ENCODE measurements around the gene ADAM11.

The ADAM11 gene

DNA sequence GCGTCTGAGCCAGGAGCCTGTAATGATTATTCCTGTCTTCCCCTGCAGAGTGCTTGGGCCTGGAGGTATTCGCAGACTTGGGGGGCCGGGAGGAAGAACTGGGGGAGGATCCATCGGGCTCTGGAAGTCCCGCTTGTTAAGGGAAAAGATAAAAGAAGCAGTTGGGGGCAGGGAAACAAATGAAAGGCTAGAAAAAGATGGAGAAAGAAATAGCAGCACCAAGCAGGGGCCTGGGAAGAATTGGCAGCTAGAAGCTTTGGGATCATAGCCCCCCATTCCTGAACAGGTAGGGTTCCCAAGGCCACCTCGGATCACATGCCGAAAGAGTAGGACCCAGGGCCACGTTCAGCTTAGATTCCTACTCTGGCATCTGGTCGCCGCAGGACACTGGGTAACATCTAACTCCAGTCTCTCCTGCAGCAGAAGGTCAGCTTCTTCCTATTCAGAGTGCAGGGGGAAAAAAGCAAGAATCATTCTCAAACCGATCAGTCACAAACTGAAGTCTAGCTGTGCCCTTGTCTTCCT, 23.6 kb downstream of the ADAM11 start:
- Histone ChIP-seq H3K27me3 (replicated peaks; ENCODE audit: control insufficient read depth, insufficient read depth, low read length, poor library complexity, severe bottlenecking) (no peaks in the 10 kb centered on the region), H3K9me3 (ENCODE audit: control insufficient read depth, low read length) (no peaks in the 10 kb centered on the region), H3K36me3 (ENCODE audit: control insufficient read depth, insufficient read depth, low read length) (no peaks in the 10 kb centered on the region), H3K4me1 (ENCODE audit: control insufficient read depth, insufficient read depth, low read length, poor library complexity, severe bottlenecking) (peaks cover 8% of the 10 kb centered on the region), H3K4me3 (ENCODE audit: insufficient read depth, low read depth, low read length, poor library complexity, severe bottlenecking) (no peak overlapping the region), H3K27ac (ENCODE audit: insufficient read depth, low read length, poor library complexity, severe bottlenecking) (no peak overlapping the region)
- DNase-seq: no peak

DNA sequence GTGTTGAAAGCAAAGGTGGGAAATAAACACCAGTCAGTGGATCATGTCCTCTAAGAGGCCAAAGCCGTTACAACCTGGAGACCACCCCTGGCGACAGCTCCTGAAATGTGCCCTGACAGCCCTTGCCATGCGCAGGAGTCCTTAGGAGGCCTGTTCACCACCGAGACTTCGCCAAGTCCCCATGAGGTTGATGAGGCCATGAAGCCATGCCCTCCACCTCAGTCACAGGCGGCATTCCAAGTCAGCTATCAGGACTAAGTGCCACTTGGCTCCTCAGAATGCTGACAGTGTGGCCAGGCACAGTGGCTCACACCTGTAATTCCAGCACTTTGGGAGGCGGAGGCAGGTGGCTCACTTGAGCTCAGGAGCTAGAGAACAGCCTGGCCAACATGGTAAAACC, 27.1 kb downstream of the ADAM11 start:
- Histone ChIP-seq H3K4me1 (ENCODE audit: control insufficient read depth, insufficient read depth, low read length, poor library complexity, severe bottlenecking) (no peaks in the 10 kb centered on the region), H3K27me3 (replicated peaks; ENCODE audit: control insufficient read depth, insufficient read depth, low read length, poor library complexity, severe bottlenecking) (no peaks in the 10 kb centered on the region), H3K36me3 (ENCODE audit: control insufficient read depth, insufficient read depth, low read length) (no peaks in the 10 kb centered on the region), H3K27ac (ENCODE audit: insufficient read depth, low read length, poor library complexity, severe bottlenecking) (no peak overlapping the region), H3K4me3 (ENCODE audit: insufficient read depth, low read depth, low read length, poor library complexity, severe bottlenecking) (no peak overlapping the region), H3K9me3 (ENCODE audit: control insufficient read depth, low read length) (no peaks in the 10 kb centered on the region)
- DNase-seq: no peak

DNA sequence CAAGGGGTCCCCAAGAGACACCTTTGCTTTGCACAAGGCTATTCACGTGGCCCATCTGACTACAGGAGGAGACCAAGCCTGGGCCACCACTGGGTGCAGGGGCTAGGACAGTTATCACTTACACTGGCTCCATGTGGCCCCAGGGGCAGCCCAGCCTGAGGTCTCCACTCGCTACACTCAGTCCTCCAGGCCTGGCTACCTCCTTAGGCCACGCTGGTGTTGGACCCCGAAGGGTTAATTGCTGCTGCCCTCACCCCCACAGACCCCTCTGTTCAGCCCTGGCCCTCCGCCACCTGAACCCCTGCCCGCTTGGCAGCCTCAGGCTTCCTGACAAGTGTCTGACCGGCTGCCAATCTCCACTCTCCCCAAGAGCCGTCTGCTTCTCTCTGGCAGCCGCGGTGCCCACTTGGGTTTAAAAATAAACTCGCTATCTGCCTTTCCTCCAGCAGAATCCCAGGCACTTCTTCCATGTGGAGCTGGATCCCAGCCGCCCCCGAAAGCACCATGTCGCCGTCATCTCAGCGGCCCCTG, 27.8 kb downstream of the ADAM11 start:
- no peak overlapping the region for H3K4me3 ChIP-seq (ENCODE audit: insufficient read depth, low read depth, low read length, poor library complexity, severe bottlenecking)
- DNase-seq: no peak
- no peaks in the 10 kb centered on the region for H3K36me3 ChIP-seq (ENCODE audit: control insufficient read depth, insufficient read depth, low read length)
- H3K27ac ChIP-seq (ENCODE audit: insufficient read depth, low read length, poor library complexity, severe bottlenecking): no peak overlapping the region
- no peaks in the 10 kb centered on the region for H3K27me3 ChIP-seq (replicated peaks; ENCODE audit: control insufficient read depth, insufficient read depth, low read length, poor library complexity, severe bottlenecking)
- H3K9me3 ChIP-seq (ENCODE audit: control insufficient read depth, low read length): no peaks in the 10 kb centered on the region
- H3K4me1 ChIP-seq (ENCODE audit: control insufficient read depth, insufficient read depth, low read length, poor library complexity, severe bottlenecking): no peaks in the 10 kb centered on the region

DNA sequence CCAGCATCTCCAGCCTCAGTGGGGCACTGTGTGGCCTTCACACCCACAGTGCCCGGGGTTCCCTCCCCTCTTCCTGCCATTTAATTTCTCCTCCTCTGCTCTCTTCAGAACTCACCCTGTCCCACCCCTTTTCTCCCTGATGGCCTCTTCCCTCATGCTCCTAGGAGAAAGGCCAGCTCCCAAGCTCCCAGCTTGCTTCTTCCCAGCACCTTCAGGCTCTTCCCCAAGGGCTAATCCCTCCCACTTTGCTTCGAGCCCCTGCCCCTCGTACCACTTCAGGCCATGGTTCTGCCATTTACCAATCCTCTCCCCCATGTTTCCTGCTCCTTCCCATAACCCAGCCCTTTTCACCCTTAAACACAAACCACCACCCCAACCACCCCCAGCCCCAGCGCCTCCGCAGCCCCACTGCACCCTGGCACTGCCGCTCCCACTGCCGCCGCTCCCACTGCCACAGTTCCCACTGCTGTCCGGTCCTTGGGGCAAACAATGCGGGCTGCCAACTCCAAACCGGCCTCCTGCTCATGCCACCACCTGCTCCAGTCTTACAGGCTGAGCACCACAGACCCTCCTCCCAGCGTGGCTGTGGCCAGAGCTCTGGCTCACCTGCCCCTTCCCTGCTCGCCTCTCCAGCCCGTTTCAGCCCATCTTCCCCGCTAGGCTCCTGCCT, 28.6 kb downstream of the ADAM11 start:
- DNase-seq: no peak
- Histone ChIP-seq H3K4me3 (ENCODE audit: insufficient read depth, low read depth, low read length, poor library complexity, severe bottlenecking) (no peak overlapping the region), H3K36me3 (ENCODE audit: control insufficient read depth, insufficient read depth, low read length) (no peaks in the 10 kb centered on the region), H3K4me1 (ENCODE audit: control insufficient read depth, insufficient read depth, low read length, poor library complexity, severe bottlenecking) (no peaks in the 10 kb centered on the region), H3K27ac (ENCODE audit: insufficient read depth, low read length, poor library complexity, severe bottlenecking) (no peak overlapping the region), H3K9me3 (ENCODE audit: control insufficient read depth, low read length) (no peaks in the 10 kb centered on the region), H3K27me3 (replicated peaks; ENCODE audit: control insufficient read depth, insufficient read depth, low read length, poor library complexity, severe bottlenecking) (no peaks in the 10 kb centered on the region)

DNA sequence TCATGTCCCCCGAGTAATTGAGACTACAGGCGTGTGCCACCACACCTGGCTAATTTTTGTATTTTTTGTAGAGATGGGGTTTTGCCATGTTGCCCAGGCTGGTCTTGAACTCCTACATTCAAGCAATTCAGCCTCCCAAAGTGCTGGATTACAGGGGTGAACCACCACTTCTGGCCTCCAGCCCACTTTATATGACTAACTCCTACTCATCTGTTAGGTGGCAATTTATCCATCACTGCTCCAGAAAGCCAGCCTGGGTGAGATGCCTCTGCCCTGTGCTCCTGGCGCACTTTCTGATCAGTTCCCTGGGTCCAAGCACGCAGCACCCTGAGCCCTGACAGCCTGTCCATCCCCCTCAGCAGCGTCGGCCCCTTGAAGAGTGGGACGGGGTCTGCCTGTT, 29.4 kb downstream of the ADAM11 start:
- no peak for DNase-seq
- H3K27me3 ChIP-seq (replicated peaks; ENCODE audit: control insufficient read depth, insufficient read depth, low read length, poor library complexity, severe bottlenecking): no peaks in the 10 kb centered on the region
- no peaks in the 10 kb centered on the region for H3K36me3 ChIP-seq (ENCODE audit: control insufficient read depth, insufficient read depth, low read length)
- H3K4me3 ChIP-seq (ENCODE audit: insufficient read depth, low read depth, low read length, poor library complexity, severe bottlenecking): no peak overlapping the region
- no peaks in the 10 kb centered on the region for H3K4me1 ChIP-seq (ENCODE audit: control insufficient read depth, insufficient read depth, low read length, poor library complexity, severe bottlenecking)
- H3K27ac ChIP-seq (ENCODE audit: insufficient read depth, low read length, poor library complexity, severe bottlenecking): no peak overlapping the region
- H3K9me3 ChIP-seq (ENCODE audit: control insufficient read depth, low read length): no peaks in the 10 kb centered on the region

DNA sequence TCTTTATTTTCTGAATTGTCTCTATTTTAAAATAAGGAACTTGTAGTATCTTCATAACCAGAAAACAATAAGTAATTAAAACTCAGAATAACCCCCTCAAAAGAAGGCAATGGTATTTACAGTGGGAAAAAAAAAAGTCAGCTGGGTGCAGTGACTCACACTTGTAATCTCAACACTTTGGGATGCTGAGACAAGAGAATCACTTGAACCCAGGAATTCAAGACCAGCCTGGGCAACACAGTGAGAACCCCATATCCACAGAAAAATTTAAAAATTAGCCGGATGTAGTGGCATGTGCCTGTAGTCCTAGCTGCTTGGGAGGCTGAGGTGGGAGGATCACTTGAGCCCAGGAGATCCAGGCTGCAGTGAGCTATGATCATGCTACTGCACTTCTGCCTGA, 33.5 kb downstream of the ADAM11 start:
- Histone ChIP-seq H3K4me3 (ENCODE audit: insufficient read depth, low read depth, low read length, poor library complexity, severe bottlenecking) (no peak overlapping the region), H3K27me3 (replicated peaks; ENCODE audit: control insufficient read depth, insufficient read depth, low read length, poor library complexity, severe bottlenecking) (no peaks in the 10 kb centered on the region), H3K27ac (ENCODE audit: insufficient read depth, low read length, poor library complexity, severe bottlenecking) (no peak overlapping the region), H3K36me3 (ENCODE audit: control insufficient read depth, insufficient read depth, low read length) (no peaks in the 10 kb centered on the region), H3K4me1 (ENCODE audit: control insufficient read depth, insufficient read depth, low read length, poor library complexity, severe bottlenecking) (no peaks in the 10 kb centered on the region), H3K9me3 (ENCODE audit: control insufficient read depth, low read length) (no peaks in the 10 kb centered on the region)
- no peak for DNase-seq

DNA sequence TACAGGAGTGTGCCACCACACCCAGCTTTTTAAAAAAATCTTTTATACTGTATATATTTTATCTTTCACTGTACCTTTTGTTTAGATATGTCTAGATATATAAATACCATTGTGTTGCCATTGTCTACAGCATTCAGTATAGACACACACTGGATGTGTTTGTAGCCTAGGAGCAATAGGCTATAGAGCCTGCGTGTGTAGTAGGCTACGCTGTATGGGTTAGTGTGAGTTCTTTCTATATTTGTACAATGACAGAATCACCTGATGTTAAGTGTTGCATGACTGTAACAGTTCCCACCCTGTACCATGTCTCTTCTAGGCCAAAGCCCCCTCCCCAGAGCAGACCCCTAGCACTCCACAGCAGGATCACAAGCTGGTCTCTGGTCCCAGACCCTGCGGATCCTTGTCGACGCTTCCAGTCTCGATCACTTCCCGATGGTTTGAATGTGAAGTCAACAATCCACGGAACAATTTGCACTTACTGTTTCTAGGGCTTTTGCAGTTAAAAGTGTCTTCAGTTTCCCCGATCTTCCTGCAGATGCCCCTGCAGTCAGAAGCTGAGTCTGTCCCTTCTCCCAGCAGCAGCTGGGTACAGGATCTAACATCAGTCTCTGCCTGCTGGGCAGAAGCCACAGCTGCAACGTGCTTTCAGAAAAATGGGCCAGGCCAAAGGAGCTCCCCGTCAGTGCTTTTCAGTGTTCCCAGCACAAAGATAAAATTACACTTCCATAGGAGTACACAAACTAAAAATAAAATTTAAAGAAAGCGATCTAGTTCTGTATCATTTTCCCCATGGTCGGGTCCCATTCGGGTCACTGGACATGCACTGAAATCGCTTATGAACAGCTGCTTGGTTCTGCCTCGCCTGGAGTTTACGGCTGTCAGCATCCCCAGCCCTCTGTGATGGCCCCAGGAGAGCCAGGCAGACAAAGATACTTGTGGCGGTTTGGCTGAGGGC, 35.4 kb downstream of the ADAM11 start:
- Histone ChIP-seq H3K36me3 (ENCODE audit: control insufficient read depth, insufficient read depth, low read length) (no peaks in the 10 kb centered on the region), H3K4me1 (ENCODE audit: control insufficient read depth, insufficient read depth, low read length, poor library complexity, severe bottlenecking) (no peaks in the 10 kb centered on the region), H3K27ac (ENCODE audit: insufficient read depth, low read length, poor library complexity, severe bottlenecking) (no peak overlapping the region), H3K4me3 (ENCODE audit: insufficient read depth, low read depth, low read length, poor library complexity, severe bottlenecking) (no peak overlapping the region), H3K9me3 (ENCODE audit: control insufficient read depth, low read length) (no peaks in the 10 kb centered on the region), H3K27me3 (replicated peaks; ENCODE audit: control insufficient read depth, insufficient read depth, low read length, poor library complexity, severe bottlenecking) (no peaks in the 10 kb centered on the region)
- no peak for DNase-seq

DNA sequence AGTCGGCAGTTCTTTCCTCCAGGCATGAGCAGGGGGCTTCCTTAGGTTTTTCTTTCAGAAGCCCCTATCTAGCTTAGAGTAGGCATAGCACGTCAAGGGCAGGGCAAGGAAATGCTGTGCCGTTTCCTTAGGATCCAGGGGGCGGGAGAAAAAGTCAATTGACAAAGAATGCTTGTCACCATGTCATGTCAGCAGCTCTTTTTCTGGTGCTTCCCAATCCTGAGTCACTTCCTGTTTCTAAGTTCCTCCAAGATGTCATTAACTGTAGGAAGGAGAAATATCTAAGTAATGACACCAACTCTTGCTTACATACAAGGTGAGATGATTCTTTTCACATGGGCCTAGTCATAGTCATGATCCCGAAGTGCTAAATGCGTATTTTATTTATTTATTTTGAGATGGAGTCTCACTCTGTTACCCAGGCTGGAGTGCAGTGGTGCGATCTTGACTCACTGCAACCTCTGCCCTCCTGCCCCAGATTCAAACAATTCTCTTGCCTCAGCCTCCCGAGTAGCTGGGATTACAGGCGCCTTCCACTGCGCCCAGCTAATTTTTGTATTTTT, 36.1 kb downstream of the ADAM11 start:
- Histone ChIP-seq H3K36me3 (ENCODE audit: control insufficient read depth, insufficient read depth, low read length) (no peaks in the 10 kb centered on the region), H3K4me1 (ENCODE audit: control insufficient read depth, insufficient read depth, low read length, poor library complexity, severe bottlenecking) (no peaks in the 10 kb centered on the region), H3K27me3 (replicated peaks; ENCODE audit: control insufficient read depth, insufficient read depth, low read length, poor library complexity, severe bottlenecking) (no peaks in the 10 kb centered on the region), H3K27ac (ENCODE audit: insufficient read depth, low read length, poor library complexity, severe bottlenecking) (no peak overlapping the region), H3K4me3 (ENCODE audit: insufficient read depth, low read depth, low read length, poor library complexity, severe bottlenecking) (no peak overlapping the region), H3K9me3 (ENCODE audit: control insufficient read depth, low read length) (no peaks in the 10 kb centered on the region)
- DNase-seq: no peak

DNA sequence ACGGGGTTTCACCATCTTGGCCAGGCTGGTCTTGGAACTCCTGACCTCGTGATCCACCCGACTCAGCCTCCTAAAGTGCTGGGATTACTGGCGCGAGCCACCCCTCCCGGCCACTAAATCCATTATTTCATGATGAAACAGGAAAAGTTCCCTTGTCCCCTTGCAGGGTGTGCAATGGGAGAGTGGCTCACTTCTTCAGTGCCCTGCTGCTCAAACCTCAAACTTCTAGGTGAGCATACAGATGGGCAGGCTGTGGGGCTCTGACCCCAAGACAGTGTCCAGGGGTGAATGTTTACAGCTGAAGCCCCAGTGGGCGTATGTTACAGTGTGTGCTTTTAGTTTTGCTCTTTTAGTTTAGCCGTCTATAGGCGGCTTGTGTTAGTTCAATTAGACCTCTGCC, 36.6 kb downstream of the ADAM11 start:
- no peak for DNase-seq
- Histone ChIP-seq H3K4me1 (ENCODE audit: control insufficient read depth, insufficient read depth, low read length, poor library complexity, severe bottlenecking) (no peaks in the 10 kb centered on the region), H3K36me3 (ENCODE audit: control insufficient read depth, insufficient read depth, low read length) (no peaks in the 10 kb centered on the region), H3K27ac (ENCODE audit: insufficient read depth, low read length, poor library complexity, severe bottlenecking) (no peak overlapping the region), H3K27me3 (replicated peaks; ENCODE audit: control insufficient read depth, insufficient read depth, low read length, poor library complexity, severe bottlenecking) (no peaks in the 10 kb centered on the region), H3K4me3 (ENCODE audit: insufficient read depth, low read depth, low read length, poor library complexity, severe bottlenecking) (no peak overlapping the region), H3K9me3 (ENCODE audit: control insufficient read depth, low read length) (no peaks in the 10 kb centered on the region)

Data from effector memory CD4-positive, alpha-beta T cell (primary cell).